ENCODE measurements around the gene MYH9.
"Not testable (repeated sequence)": the region's sequence is repeated elsewhere in the genome, so short reads cannot be mapped to it uniquely, and the experiment has no call there.

Gene MYH9

GRCh38 chr22:36267896-36268485, 119.8 kb downstream of the MYH9 start:
- Histone ChIP-seq H3K9ac (no peak overlapping the region), H2AFZ (no peak overlapping the region), H3K27me3 (ENCODE audit: control insufficient read depth, insufficient read depth, low read length) (no peaks in the 10 kb centered on the region), H3K9me3 (ENCODE audit: control insufficient read depth, low read length) (no peaks in the 10 kb centered on the region), H3K4me1 (no peaks in the 10 kb centered on the region), H3K27ac (no peak overlapping the region), H3K79me2 (no peaks in the 10 kb centered on the region), H3K4me2 (ENCODE audit: low read length) (no peak overlapping the region), H3K36me3 (ENCODE audit: control insufficient read depth, insufficient read depth, low read length) (no peaks in the 10 kb centered on the region), H3K4me3 (ENCODE audit: low read depth, low read length) (no peak overlapping the region)
- no peak for TF ChIP-seq CTCF (IDR thresholded peaks at IDR 0.05)

GRCh38 chr22:36267058-36267457, 120.7 kb downstream of the MYH9 start:
- Histone ChIP-seq H3K36me3 (ENCODE audit: control insufficient read depth, insufficient read depth, low read length) (no peaks in the 10 kb centered on the region), H3K27me3 (ENCODE audit: control insufficient read depth, insufficient read depth, low read length) (no peaks in the 10 kb centered on the region), H3K79me2 (no peaks in the 10 kb centered on the region), H3K27ac (no peak overlapping the region), H2AFZ (no peak overlapping the region), H3K4me3 (ENCODE audit: low read depth, low read length) (no peak overlapping the region), H3K4me2 (ENCODE audit: low read length) (no peak overlapping the region), H3K4me1 (no peaks in the 10 kb centered on the region), H3K9ac (no peak overlapping the region), H3K9me3 (ENCODE audit: control insufficient read depth, low read length) (no peaks in the 10 kb centered on the region)
- no peak for TF ChIP-seq CTCF (IDR thresholded peaks at IDR 0.05)

- not testable (repeated sequence) for H3K27ac ChIP-seq; H3K36me3 ChIP-seq (ENCODE audit: control insufficient read depth, insufficient read depth, low read length); H3K4me1 ChIP-seq; H3K9ac ChIP-seq; H3K27me3 ChIP-seq (ENCODE audit: control insufficient read depth, insufficient read depth, low read length); H3K4me2 ChIP-seq (ENCODE audit: low read length); H3K9me3 ChIP-seq (ENCODE audit: control insufficient read depth, low read length); H3K4me3 ChIP-seq (ENCODE audit: low read depth, low read length); H3K79me2 ChIP-seq; H2AFZ ChIP-seq
Observed at GRCh38 chr22:36263886-36264664, 123.7 kb downstream of the MYH9 start.

- not testable (repeated sequence) for H3K9me3 ChIP-seq (ENCODE audit: control insufficient read depth, low read length); H3K4me2 ChIP-seq (ENCODE audit: low read length); H3K36me3 ChIP-seq (ENCODE audit: control insufficient read depth, insufficient read depth, low read length); H2AFZ ChIP-seq; H3K79me2 ChIP-seq; H3K9ac ChIP-seq; H3K4me3 ChIP-seq (ENCODE audit: low read depth, low read length); H3K27me3 ChIP-seq (ENCODE audit: control insufficient read depth, insufficient read depth, low read length); H3K27ac ChIP-seq; H3K4me1 ChIP-seq
Observed at GRCh38 chr22:36263216-36263673, 124.5 kb downstream of the MYH9 start.

GRCh38 chr22:36262307-36262706, 125.5 kb downstream of the MYH9 start:
- H3K4me1 ChIP-seq; H3K27ac ChIP-seq; H3K36me3 ChIP-seq (ENCODE audit: control insufficient read depth, insufficient read depth, low read length); H3K27me3 ChIP-seq (ENCODE audit: control insufficient read depth, insufficient read depth, low read length); H2AFZ ChIP-seq; H3K9me3 ChIP-seq (ENCODE audit: control insufficient read depth, low read length); H3K4me2 ChIP-seq (ENCODE audit: low read length); H3K9ac ChIP-seq; H3K4me3 ChIP-seq (ENCODE audit: low read depth, low read length); H3K79me2 ChIP-seq: not testable (repeated sequence)

GRCh38 chr22:36261675-36262074, 126.1 kb downstream of the MYH9 start:
- H3K4me2 ChIP-seq (ENCODE audit: low read length); H3K9ac ChIP-seq; H3K9me3 ChIP-seq (ENCODE audit: control insufficient read depth, low read length); H3K27me3 ChIP-seq (ENCODE audit: control insufficient read depth, insufficient read depth, low read length); H3K79me2 ChIP-seq; H3K27ac ChIP-seq; H3K4me1 ChIP-seq; H2AFZ ChIP-seq; H3K36me3 ChIP-seq (ENCODE audit: control insufficient read depth, insufficient read depth, low read length); H3K4me3 ChIP-seq (ENCODE audit: low read depth, low read length): not testable (repeated sequence)

Data from parathyroid adenoma (tissue), 2 donors.